EL (cell line): ENCODE data around the gene UFD1.

ENCODE experiments used
- DNase-seq: peaks from one replicate; pipeline ENCODE4 v3.0.0-alpha.2; 2016

The UFD1 gene

GRCh38 chr22:19494676-19495173 is 15.7 kb upstream of the UFD1 start:
- DNase-seq, result no peak

GRCh38 chr22:19494001-19494560 is 15.1 kb upstream of the UFD1 start:
- no peak for DNase-seq

- no peak for DNase-seq
These were observed 13.6 kb upstream of the UFD1 start for GRCh38 chr22:19492504-19493174.

GRCh38 chr22:19490628-19491230 is 11.7 kb upstream of the UFD1 start:
- DNase-seq, result no peak

- no peak for DNase-seq
These were observed 10.2 kb upstream of the UFD1 start for GRCh38 chr22:19488884-19489843.

- no peak for DNase-seq
These were observed 9.3 kb upstream of the UFD1 start for GRCh38 chr22:19488285-19488684.

GRCh38 chr22:19483481-19484244 is 4.7 kb upstream of the UFD1 start:
- DNase-seq, result peak; percentile 82

- no peak for DNase-seq
These were observed 3.3 kb upstream of the UFD1 start for GRCh38 chr22:19482297-19482696.

GRCh38 chr22:19480789-19481188 is 1.8 kb upstream of the UFD1 start:
- no peak for DNase-seq

GRCh38 chr22:19480173-19480568 is 1.2 kb upstream of the UFD1 start:
- DNase-seq, result no peak

- peak; percentile 99 for DNase-seq
These were observed 571 bp upstream of the UFD1 start, which contains the start of gene CDC45 for GRCh38 chr22:19479355-19480172. Gene CDC45, plus strand, starts transcription at chr22:19479920. Its CDS starts 49 bp downstream, at chr22:19479969.

- DNase-seq, result no peak
These were observed 720 bp downstream of the UFD1 start for GRCh38 chr22:19478045-19478900.

GRCh38 chr22:19477321-19478044 is 1.5 kb downstream of the UFD1 start:
- peak; percentile 25 for DNase-seq

GRCh38 chr22:19476023-19476422 is 3.0 kb downstream of the UFD1 start:
- no peak for DNase-seq

GRCh38 chr22:19473578-19473977 is 5.4 kb downstream of the UFD1 start:
- DNase-seq, result no peak

- no peak for DNase-seq
These were observed 6.8 kb downstream of the UFD1 start for GRCh38 chr22:19472233-19472632.

GRCh38 chr22:19471572-19471971 is 7.4 kb downstream of the UFD1 start:
- no peak for DNase-seq

- DNase-seq, result no peak
These were observed 9.0 kb downstream of the UFD1 start for GRCh38 chr22:19470010-19470409.

- no peak for DNase-seq
These were observed 9.6 kb downstream of the UFD1 start for GRCh38 chr22:19469421-19469820.

GRCh38 chr22:19467912-19468311 is 11.1 kb downstream of the UFD1 start:
- DNase-seq, result no peak
